Erythroblast (primary cell): ENCODE results near the gene PHOX2A.

Experiments
- GATA1 ChIP-seq: IDR thresholded peaks from 2 replicates; pipeline ENCODE4 v1.6.1; 2011; ENCODE audit warnings: low read depth, mild to moderate bottlenecking, control low read depth, low read length, moderate library complexity
- POLR2A ChIP-seq: IDR thresholded peaks from 2 replicates; pipeline ENCODE4 v1.6.1; 2011; ENCODE audit warnings: mild to moderate bottlenecking, low read length

- no peak for TF ChIP-seq POLR2A
- TF ChIP-seq GATA1: no peak
These were observed 43.3 kb upstream of the PHOX2A start for GRCh38 chr11:72287293-72287692.
